Body of pancreas (tissue), 4 donors: ENCODE data around the gene ANKRD36C. TPM values are rescaled to one million over a fixed set of nuclear protein-coding genes. Genes with fewer than 3 reads are reported as not detected.
"Not testable (repeated sequence)": the region's sequence is repeated elsewhere in the genome, so short reads cannot be mapped to it uniquely, and the experiment has no call there.

Experiments
- ATAC-seq: fragments of 150-250 bp; one replicate; pipeline ENCODE4 v1.9.1; 2016
- DNase-seq, 4 donors: peaks; one replicate each; pipeline ENCODE4 v3.0.0-alpha.2; 2019
- H3K27ac ChIP-seq, 4 donors: fragments of 200-600 bp; sonication (generic); 1 replicate in 3 of 4; 2 replicates in 1 of 4; pipeline versions ENCODE4 v1.5.1 to v1.6.1; 2016 to 2019; ENCODE audit warnings: mild to moderate bottlenecking in 1 of 4, mixed read lengths in 1 of 4, moderate library complexity in 1 of 4
- H3K27me3 ChIP-seq, 2 donors: fragments of 200-600 bp; sonication (generic); one replicate each; pipeline ENCODE4 v1.6.0; 2016; ENCODE audit warnings: mild to moderate bottlenecking in 1 of 2
- H3K36me3 ChIP-seq, 2 donors: fragments of 200-600 bp; sonication (generic); replicated peaks in 1 of 2; 2 replicates each; pipeline ENCODE4 v1.5.1; 2016; ENCODE audit warnings: low read depth in 2 of 2; ENCODE audit not compliant: insufficient read depth in 1 of 2
- H3K4me1 ChIP-seq: fragments of 200-600 bp; sonication (generic); one replicate; pipeline ENCODE4 v1.6.0; 2016
- H3K4me3 ChIP-seq, 2 donors: fragments of 200-600 bp; sonication (generic); 1 replicate in 1 of 2; 2 replicates in 1 of 2; pipeline ENCODE4 v1.5.1; 2016 to 2019
- H3K9me3 ChIP-seq, 3 donors: fragments of 200-600 bp; sonication (generic); 1 replicate in 2 of 3; 2 replicates in 1 of 3; pipeline ENCODE4 v1.5.1; 2016
- POLR2A ChIP-seq, 3 donors: fragments of 450-650 bp; IDR thresholded peaks; one replicate each; pipeline ENCODE4 v1.6.1; 2016; ENCODE audit warnings: antibody characterized with exemption in 3 of 3, mild to moderate bottlenecking in 2 of 3
- WGBS, 2 donors: methylation state at CpG; one replicate each; pipeline ENCODE4 v1.1.5; 2017; 5-methylcytosine and 5-hydroxymethylcytosine counted together
- intact Hi-C: fragments of 100-400 bp; cut with DNase I; formaldehyde crosslinking; loops from one replicate; pipeline ENCODE4 v1.15.1; 2023
- total RNA-seq, 2 donors: library from RNA; depleted of rRNA; stranded (reverse); fragments of >200 nt; gene quantifications; one replicate each; pipeline ENCODE4 v1.1.0, GENCODE V29; 2016
- TF ChIP-seq, protein P1 (sequence below), 7 experiments: fragments of 450-650 bp in 4 of 7; fragments of 200-600 bp in 3 of 7; sonication (generic) in 3 of 7; IDR thresholded peaks; one replicate each; pipeline ENCODE4 v1.5.1; 2016 to 2019; ENCODE audit warnings: antibody characterized with exemption in 7 of 7

Gene ANKRD36C
- total RNA-seq, 2 donors from 2014 or later = 46.7 to 62.6 TPM

DNA sequence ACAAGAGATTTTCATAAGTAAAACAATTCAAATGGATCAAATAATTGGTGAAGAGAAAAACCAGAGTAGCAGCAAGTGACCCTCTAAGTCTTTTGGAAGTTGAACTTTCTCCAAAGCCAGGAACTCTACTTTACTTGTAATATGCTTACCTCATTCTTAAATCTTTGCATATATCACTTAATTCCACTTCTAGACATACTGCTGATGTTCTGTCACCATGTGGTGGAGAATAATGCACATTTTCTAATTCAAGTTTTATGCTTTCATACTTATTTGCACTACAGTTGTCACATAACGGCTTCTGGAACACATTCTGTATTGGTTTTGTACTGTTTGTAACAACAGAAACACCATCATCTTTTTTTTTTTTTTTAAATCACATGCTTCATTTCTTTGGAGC, 123.7 kb downstream of the ANKRD36C start:
- H3K27ac ChIP-seq, DNase-seq, intact Hi-C loops, H3K27me3 ChIP-seq, H3K36me3 ChIP-seq, H3K4me1 ChIP-seq, H3K9me3 ChIP-seq, H3K4me3 ChIP-seq, ATAC-seq: not testable (repeated sequence)
- WGBS, 2 donors = 100% methylated on average over 1 of the region's 1 CpG; no CpG with 5 or more reads in 1 of the 2 donors

DNA sequence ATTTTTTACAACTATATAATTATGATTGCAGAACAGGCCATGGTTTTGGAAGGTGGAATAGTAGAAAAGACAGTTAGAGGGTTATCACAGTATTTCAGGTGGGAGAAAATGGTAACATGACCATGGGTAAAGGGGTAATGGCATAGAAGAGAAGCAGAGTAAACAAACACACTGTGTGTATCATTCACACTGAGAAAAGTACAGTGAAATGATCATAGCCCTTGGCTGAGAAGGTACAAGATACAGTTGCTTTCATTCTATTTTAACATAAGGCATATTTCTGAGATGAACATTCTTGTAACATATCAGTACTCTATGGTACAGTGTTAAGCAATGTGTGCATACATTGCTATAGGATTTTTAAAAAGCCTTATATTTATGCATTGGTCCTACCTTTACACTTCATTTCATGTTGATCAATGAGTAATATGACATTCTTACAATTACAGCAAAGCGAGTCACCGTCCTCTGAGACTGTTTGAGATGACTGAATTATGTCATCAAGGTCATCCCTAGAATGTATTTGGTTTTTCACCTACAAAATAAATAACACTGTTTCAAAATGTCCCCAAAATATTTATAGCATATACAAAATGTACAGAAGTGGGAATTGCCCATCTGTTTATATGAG, 124.5 kb downstream of the ANKRD36C start:
- H3K27ac ChIP-seq, ATAC-seq, H3K27me3 ChIP-seq, H3K4me1 ChIP-seq, H3K9me3 ChIP-seq, intact Hi-C loops, DNase-seq, H3K4me3 ChIP-seq, H3K36me3 ChIP-seq: not testable (repeated sequence)
- no CpG with 5 or more reads among the region's 2 CpGs for WGBS, 2 donors

DNA sequence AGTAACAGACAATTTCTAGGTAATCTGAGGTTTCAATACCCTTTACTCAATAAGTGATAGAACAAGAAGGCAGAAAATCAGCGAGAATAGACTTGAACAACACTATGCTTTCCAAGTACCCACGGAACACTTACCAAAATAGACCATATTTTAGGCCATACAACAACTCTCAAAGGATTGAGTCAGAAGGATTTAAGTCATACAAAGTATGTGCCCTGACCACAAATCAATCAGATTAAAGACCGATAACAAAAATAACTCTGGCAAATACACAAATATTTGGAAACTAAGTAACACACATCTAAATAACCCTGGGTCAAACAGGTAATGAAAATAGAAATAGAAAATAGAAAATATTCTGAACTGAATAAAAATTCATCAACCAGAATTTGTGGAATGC, 129.5 kb downstream of the ANKRD36C start:
- 82 to 86% methylated on average over 3 of the region's 3 CpGs for WGBS, 2 donors
- DNase-seq, intact Hi-C loops, H3K36me3 ChIP-seq, H3K27me3 ChIP-seq, ATAC-seq, H3K4me1 ChIP-seq, H3K4me3 ChIP-seq, H3K9me3 ChIP-seq, H3K27ac ChIP-seq: not testable (repeated sequence)

DNA sequence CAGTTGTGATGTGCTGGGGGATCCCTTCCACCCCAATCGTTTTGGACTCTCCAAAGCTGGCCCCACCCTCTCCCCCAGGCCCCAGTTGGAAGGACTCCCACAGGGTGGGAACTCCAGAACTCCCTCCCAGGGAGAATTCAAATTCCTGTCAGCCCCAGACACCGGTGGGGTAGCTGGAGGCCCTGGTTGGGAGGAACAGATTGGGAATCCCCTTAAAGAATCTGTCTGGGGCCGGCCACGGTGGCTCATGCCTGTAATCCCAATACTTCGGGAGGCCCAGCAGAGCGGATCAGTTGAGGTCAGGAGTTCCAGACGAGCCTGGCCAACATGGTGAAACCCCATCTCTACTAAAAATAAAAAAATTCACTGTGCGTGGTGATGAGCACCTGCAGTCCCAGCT, 155.5 kb downstream of the ANKRD36C start:
- H3K36me3 ChIP-seq = no peaks in the 10 kb centered on the region
- 88 to 92% methylated on average over 7 to 8 of the region's 8 CpGs for WGBS, 2 donors
- ATAC-seq = no peak

DNA sequence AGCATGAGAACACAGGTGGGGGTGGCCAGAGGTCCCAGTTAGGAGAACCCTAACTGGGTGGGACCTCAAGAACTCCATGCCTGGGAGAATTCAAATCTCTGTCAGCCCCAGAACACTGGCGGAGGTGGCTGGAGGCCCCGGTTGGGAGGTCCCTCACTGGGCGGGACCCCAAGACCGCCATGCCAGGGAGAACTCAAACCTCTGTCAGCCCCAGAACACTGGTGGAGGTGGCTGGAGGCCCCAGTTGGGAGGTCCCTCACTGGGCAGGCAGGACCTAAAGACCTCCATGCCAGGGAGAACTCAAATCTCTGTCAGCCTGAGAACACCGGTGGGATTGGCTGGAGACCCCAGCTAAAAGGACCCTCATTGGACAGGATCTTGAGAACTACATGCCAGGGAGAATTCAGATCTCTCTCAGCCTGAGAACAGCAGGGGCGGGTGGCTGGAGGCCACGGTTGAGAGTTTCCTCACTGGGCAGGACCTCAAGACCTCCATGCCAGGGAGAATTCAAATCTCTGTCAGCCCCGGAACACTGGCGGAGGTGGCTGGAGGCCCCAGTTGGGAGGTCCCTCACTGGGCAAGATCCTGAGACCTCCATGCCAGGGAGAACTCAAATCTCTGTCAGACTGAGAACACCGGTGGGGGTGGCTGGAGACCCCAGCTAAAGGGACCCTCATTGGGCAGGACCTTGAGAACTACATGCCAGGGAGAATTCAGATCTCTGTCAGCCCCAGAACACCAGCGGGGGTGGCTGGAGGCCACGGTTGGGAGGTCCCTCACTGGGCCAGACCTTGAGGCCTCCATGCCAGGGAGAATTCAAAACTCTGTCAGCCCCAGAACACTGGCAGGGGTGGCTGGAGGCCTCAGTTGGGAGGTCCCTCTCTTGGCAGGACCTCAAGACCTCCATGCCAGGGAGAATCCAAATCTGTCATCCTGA, 157.3 kb downstream of the ANKRD36C start:
- H3K9me3 ChIP-seq, DNase-seq, H3K27me3 ChIP-seq, intact Hi-C loops, H3K4me1 ChIP-seq, H3K4me3 ChIP-seq, H3K27ac ChIP-seq, ATAC-seq, H3K36me3 ChIP-seq: not testable (repeated sequence)
- 92 to 94% methylated on average over 7 to 12 of the region's 12 CpGs for WGBS, 2 donors

More for the DNA sequence above, 155.5 kb downstream of the ANKRD36C start:
- H3K4me3 ChIP-seq = no peak overlapping the region
- H3K27me3 ChIP-seq = no peaks in the 10 kb centered on the region
- no peaks in the 10 kb centered on the region for H3K9me3 ChIP-seq
- intact Hi-C loops = no loop called here
- no peaks in the 10 kb centered on the region for H3K4me1 ChIP-seq
- no peak for TF ChIP-seq POLR2A (IDR thresholded peaks at IDR 0.05)
- TF ChIP-seq, protein P1, sequence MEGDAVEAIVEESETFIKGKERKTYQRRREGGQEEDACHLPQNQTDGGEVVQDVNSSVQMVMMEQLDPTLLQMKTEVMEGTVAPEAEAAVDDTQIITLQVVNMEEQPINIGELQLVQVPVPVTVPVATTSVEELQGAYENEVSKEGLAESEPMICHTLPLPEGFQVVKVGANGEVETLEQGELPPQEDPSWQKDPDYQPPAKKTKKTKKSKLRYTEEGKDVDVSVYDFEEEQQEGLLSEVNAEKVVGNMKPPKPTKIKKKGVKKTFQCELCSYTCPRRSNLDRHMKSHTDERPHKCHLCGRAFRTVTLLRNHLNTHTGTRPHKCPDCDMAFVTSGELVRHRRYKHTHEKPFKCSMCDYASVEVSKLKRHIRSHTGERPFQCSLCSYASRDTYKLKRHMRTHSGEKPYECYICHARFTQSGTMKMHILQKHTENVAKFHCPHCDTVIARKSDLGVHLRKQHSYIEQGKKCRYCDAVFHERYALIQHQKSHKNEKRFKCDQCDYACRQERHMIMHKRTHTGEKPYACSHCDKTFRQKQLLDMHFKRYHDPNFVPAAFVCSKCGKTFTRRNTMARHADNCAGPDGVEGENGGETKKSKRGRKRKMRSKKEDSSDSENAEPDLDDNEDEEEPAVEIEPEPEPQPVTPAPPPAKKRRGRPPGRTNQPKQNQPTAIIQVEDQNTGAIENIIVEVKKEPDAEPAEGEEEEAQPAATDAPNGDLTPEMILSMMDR (IDR thresholded peaks at IDR 0.05) = no peak
- no peak overlapping the region for H3K27ac ChIP-seq
- DNase-seq = no peak

DNA sequence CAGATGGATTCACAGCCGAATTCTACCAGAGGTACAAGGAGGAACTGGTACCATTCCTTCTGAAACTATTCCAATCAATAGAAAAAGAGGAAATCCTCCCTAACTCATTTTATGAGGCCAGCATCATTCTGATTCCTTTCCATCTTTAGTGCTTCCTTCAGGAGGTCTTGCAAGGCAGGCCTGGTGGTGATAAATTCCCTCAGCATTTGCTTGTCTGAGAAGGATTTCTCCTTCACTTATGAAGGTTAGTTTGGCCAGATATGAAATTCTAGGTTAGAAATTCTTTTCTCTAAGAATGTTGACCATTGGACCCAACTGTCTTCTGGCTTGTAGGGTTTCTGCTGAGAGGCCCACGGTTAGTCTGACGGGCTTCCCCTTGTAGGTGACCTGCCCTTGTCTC, 167.4 kb downstream of the ANKRD36C start:
- H3K4me3 ChIP-seq, H3K27me3 ChIP-seq, H3K4me1 ChIP-seq, ATAC-seq, H3K36me3 ChIP-seq, H3K27ac ChIP-seq, DNase-seq, intact Hi-C loops: not testable (repeated sequence)
- 92 to 96% methylated on average over 2 of the region's 3 CpGs for WGBS, 2 donors
- H3K9me3 ChIP-seq = peaks cover 0 to 35% (median 0%) of the 10 kb centered on the region in 3 donors

DNA sequence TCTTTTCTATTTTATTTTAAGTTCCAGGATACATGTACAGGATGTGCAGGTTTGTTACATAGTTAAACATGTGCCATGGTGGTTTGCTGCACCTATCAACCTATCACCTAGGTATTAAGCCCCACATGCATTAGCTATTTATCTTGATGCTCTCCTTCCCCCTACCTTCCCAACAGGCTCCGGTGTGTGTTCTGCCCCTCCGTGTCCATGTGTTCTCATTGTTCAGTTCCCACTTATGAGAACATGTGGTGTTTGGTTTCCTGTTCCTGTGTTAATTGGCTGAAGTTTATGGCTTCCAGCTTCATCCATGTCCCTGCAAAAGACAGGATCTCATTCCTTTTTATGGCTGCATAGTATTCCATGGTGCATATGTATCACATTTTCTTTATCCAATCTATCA, 174.1 kb downstream of the ANKRD36C start:
- DNase-seq, intact Hi-C loops, H3K36me3 ChIP-seq, H3K27ac ChIP-seq, H3K27me3 ChIP-seq, H3K4me3 ChIP-seq, H3K4me1 ChIP-seq, ATAC-seq: not testable (repeated sequence)
- 95 to 100% methylated on average over 2 of the region's 2 CpGs for WGBS, 2 donors
- peaks cover 0 to 21% (median 0%) of the 10 kb centered on the region in 3 donors for H3K9me3 ChIP-seq

DNA sequence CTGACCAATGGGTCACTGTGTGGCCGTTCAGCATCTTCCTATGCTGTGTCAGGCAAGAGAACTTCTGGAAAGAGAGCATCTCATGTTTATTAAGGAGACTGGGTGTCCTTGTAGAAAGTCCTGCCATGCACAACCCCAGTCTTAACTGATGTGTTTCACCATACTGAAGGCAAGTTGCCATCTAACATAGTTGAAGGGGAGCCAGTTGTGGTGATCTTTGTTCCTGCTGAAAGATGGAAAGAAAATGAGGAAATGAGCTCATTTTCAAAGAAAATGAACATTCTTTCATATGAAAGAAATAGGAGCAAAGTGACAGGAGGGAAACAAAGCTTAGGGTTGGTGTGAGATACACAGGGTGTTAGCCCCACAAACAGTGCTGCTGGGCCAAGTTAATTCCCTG, 178.3 kb downstream of the ANKRD36C start:
- H3K36me3 ChIP-seq, H3K9me3 ChIP-seq, H3K4me3 ChIP-seq, DNase-seq, H3K27me3 ChIP-seq, H3K27ac ChIP-seq, intact Hi-C loops, ATAC-seq, H3K4me1 ChIP-seq: not testable (repeated sequence)
- 91 to 100% methylated on average over 1 of the region's 1 CpG for WGBS, 2 donors
